GM19025 (cell line): ENCODE data around the gene MZB1.

ENCODE experiments used
- ATAC-seq: cut with Tn5 transposase; IDR thresholded peaks from one replicate; pipeline ENCODE4 v1.9.1; 2021; ENCODE audit warnings: mild to moderate bottlenecking, low read depth, moderate library complexity; ENCODE audit not compliant: unreplicated experiment

MZB1 gene, protein sequence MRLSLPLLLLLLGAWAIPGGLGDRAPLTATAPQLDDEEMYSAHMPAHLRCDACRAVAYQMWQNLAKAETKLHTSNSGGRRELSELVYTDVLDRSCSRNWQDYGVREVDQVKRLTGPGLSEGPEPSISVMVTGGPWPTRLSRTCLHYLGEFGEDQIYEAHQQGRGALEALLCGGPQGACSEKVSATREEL

DNA sequence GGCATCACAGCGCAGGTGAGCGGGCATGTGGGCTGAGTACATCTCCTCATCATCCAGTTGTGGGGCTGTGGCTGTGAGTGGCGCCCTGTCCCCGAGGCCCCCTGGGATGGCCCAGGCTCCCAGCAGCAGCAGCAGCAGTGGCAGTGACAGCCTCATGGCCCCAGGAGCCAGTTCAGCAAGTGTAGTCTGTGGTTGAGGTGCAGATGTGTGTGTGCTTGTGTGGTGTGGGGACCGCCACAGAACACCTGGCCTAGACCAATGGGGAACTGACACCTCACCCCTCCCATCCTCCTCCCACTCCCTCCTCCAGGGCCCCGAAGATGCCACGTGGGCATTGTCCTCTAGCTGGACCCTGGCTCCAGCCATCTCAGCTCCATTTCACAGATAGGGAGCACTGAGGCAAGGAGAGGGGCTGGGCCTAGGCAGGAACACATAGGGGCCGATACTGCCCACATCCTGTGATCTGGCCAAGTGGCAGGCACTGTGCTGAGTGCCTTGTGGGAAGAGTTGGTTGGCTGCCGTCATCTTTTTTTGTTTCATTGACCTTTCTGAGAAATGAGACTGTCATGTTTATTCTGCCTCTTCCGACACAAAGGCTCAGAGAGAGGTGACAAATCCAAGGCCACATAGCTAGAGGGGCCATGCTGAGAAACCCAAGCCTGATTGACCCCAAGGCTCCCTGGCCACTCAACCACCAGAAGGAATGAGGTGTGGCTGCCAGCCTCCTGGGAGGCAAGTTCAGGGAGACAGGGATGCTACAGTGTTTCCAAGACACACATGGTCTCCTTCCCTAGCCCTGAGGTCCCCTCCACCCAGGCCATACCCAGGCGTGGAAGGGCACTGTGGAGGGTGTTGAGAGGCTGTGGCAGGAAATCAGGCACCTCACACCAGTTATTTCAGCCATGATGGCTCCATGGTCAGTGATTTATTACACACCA lies at the start of gene MZB1:
Gene MZB1 (minus strand): TSS at position 213 of the 938 bp plus-strand sequence. CDS start 57 bp downstream, at position 156.
- peak; percentile 41 for ATAC-seq

DNA sequence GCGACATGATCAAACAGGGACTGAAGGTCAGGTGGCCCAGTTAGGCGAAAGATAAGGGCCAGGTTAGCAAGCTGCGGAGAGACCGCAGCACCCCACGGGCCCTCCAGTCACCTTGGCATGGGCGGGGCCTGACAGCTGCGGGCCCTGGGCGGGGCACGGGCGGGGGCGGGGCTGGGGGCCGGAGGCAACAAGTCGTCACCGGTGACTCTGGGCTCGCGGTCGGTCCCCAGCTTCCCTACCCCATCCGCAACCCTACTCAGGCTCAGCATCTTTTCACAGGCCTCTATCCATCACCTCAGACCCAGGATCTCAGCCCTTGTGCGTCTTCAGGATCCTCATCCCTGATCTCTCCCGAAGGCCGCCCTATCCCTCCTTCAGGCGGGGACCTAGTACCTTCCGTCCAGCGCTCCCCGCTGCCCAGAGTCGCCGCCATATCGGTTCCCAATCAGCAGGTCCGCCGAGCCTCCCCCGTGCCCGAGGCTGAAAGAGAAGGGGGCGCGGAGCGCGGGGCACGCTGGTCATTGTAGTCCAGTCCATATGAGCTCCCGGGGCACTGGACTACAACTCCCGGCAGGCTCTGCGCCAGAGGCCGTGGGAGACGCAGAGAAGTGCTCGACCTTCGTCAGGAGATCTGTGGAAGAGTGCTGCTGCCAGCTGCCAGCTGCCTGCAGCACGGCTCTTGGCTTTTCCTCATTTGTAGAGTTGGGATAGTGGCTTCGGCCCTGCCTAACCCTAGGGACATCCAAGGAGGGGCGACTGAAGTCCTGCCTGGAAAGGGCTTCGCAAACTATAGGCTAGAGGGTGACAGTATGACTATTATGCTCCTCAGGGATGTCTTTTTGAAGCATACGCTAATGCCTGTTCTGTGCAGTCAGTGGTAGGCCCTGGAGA lies 49.5 kb upstream of the MZB1 start, which contains the start of gene DNAJC18:
Gene DNAJC18 (minus strand): TSS at position 513 of the 891 bp plus-strand sequence. CDS start 80 bp downstream, at position 433.
- peak; percentile 71 for ATAC-seq

DNA sequence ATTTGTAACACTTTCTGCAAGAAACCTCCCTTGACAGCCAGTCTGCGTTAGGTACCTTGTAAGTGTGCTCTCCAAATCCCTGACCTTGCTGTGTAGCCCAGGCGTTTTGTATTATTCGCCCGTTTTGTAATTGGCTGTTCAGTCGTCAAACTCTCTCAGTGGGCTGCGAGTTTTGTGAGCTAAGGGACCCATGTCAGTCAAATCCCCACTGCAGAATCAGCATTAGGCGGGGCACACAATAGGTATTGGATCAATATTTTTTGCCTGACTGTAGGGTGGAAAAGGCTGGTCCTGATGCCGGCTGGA lies 48.9 kb upstream of the MZB1 start:
- ATAC-seq = no peak

DNA sequence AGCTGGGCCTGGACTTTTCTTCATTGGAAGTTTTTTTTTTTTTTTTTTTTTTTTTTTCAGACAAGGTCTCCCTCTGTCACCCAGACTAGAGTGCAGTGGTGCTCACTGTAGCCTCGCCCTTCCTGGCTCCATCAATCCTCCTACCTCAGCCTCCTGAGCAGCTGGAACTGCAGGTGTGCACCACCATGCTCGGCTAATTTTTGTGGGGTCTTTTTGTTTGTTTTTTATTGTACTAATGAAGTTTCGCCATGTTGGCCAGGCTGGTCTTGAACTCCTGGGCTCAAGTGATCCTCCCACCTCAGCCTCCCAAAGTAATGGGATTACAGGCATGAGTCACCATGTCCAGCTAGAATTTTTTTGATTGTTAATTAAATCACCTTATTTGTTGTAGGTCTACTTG lies 46.0 kb upstream of the MZB1 start:
- no peak for ATAC-seq

DNA sequence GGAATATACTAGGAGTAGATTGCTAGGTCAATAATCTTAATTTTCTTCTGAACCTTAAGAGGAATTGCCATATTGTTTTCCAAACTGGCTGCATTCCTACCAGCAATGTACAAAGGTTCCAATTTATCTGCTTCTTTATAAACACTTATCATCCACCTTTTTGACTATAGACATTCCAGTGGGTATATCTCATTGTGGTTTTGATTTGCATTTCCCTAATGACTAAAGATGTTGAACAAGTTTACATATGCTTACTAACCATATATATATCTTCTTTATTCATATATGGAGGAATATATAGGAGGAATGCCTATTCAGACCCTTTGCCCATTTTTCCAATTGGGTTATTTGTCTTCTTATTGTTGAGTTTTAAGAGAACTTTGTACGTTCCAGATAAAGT lies 42.0 kb upstream of the MZB1 start:
- ATAC-seq = no peak

DNA sequence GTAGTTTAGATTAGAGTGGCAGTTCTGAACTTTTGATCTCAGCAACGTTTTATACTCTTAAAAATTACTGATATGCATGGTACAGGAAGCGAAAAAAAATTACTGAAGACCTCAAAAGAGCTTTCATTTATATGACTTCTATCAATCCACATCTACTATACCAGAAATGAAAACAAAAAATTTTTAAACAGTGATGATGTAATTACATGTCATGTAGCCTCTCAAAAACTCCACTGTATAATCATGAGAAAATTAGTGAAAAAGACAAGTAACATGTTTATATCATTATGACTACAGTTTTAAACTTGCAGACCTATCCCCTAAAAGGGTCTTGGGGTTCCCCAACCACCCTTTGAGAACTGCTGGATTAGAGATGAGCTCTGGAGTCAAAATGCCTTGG lies 40.3 kb upstream of the MZB1 start:
- ATAC-seq = no peak

DNA sequence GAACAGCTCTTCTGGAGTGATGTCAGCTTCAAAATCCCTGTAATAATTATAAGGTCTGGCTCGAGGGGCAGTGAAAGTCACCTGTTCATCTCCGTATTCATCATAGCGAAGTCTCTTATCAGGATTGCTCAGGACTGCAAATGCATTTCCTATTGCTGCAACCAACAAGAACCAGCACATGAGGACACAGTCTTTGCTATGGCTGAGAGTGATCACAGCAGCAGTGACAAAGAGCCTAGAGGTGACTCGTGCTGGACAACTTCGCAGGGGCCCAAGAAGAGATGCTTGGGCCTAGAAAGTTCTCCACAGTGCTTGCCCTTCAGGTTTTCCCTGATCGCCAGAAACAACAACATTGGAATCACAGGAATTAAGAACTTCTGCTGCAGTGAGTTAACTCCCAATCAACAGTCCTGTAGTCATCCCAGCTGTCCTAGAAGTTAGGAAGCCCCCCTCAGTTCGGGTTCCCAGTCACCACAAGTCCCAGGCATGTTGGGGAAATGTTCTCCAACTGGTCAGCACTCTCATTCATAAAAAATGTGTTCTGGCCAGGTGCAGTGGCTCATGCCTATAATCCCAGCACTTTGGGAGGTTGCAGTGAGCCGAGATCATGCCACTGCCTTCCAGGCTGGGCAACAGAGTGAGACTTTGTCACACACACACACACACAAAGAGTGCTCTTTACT lies 36.6 kb upstream of the MZB1 start:
- no peak for ATAC-seq

DNA sequence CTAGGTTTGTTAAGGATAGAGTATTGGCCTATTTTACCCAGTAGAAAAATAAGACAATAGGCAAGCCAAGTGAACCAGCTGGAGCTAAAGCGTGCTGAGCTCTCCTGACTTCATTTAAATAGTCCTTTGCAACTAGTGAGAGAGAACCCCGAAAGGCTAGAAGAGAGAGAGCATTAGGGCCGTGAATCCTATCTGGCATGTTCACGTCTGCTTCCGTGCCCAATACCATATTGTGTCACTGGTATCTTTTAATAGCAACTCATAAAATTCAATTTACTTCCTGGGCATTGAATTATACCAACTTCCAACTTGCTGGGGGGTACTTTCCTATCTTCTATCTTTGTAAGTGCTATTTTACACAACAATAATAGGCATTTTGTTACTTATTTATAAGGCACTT lies 35.8 kb upstream of the MZB1 start:
- no peak for ATAC-seq

DNA sequence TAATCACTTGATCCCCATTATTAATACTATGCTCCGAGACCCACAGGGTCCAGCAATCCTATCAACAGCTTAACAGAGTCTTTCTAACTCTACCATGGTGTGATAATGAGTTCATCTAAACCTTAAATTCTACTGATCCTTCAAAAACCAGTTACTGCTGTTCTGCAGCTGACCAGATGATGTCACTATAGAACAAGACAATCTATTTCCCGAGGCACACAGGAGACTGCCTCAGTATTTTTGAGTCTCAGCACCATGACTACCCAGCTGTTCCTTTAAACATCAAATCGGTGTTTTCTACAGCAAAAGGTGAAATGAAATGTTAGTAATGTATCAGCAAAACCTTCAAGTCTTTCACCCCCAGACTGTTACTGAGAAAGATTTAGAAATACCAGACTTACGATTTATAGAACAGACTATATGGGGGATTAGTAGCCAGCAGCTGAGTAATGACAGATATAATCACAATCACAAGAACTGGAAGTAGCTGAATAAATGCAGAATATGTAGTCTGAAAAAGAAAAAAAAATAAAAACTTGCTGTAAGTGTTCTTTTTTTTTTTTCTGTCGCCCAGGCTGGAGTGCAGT lies 32.7 kb upstream of the MZB1 start:
- no peak for ATAC-seq

DNA sequence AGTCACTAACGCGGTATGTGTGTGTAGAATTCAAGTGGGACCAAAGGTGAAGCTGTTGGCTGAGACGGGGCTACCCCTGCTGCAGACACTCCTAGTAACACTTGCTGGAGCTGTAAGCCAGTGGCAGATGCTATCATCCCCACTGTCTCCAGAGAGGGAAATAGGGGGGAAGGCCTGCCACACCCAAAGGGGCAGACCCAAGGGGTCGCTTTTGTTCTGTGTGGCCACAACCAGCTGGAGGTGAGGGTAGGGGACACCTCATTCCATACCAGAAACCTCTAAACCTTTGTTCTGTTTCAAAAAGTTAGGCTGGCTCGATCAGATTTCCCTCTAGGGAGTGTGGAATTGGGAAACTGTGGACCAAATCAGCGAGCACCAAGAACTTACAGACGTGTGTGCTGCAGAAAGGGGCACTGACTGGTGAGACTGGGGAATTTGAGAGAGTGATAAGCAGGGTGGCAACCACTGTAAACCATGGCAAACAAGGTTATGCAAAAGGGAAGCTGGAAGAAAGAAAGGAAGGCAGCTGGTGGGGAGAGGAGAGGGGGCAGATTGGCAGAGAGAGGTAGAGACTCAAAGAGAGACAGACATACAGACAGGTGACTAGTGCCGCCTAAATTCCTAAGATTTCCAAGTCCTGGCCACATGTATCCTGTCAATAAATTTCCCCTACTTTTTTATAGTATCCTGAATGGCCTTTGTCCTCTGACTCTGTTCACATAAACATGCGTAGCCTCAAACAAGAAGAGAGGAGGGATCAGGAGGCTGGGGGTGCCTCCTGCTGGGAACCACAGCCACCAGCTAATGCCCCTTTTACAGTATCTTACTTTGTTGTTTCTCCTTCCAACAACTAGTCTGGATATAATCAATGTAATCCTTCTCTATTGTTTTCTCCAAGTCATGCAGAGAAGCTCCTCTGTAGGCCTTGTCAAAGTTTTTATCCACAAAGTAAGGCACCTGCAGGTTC lies 29.8 kb upstream of the MZB1 start:
- no peak for ATAC-seq

DNA sequence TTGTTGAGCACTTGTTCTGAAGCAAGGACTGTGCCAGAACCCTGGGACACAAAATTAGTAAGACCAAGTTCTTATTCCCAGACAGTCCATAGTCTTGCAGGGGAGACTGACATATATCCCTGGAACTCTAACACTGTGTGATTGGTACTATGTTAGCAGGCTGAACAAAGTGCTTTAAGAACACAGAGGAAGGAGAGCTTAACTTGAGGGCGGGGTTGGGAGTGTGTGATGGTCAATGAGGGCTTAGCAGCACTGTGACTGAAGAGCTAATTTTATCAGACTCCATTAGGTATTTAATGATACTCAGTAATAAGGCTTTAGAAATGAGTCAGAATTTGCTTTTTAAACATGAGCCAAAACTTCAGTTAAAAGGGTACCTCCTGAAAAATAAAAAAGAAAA lies 29.1 kb upstream of the MZB1 start:
- ATAC-seq = no peak

DNA sequence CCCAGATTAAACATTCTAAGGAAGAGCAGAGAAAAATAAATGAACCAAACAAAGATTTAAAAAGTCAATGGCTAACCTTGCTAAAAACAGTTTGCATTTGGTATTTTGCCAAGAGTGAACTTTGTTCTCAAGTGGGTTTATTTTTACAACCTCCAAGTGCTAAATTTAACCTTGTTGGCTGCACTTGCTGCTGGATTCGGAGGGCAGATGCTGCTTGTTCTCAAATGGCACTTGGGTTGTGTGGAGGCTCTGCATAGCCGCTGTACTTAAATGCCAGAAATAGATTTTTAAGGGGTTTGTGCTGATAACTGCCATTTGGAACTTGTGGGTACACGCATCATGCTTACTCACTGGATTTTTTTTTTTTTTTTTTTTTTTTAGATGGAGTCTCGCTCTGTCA lies 27.5 kb upstream of the MZB1 start:
- no peak for ATAC-seq

DNA sequence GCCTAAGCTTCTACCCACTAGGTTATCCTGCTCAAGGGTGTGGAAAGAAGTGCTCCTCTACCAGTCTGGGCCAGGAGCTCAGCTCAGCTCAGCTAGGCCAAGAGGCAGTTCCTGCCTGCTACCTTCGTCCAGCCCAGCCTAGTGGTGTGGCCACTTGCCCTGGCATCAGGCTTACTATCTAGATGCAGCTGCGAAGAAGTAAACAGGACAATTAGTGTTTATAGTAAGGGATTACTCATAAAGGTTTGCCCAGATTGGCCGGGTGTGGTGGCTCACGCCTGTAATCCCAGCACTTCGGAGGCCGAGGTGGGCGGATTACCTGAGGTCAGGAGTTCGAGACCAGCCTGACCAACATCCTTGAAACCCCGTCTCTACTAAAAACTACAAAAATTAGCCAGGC lies 26.9 kb upstream of the MZB1 start:
- ATAC-seq = no peak

DNA sequence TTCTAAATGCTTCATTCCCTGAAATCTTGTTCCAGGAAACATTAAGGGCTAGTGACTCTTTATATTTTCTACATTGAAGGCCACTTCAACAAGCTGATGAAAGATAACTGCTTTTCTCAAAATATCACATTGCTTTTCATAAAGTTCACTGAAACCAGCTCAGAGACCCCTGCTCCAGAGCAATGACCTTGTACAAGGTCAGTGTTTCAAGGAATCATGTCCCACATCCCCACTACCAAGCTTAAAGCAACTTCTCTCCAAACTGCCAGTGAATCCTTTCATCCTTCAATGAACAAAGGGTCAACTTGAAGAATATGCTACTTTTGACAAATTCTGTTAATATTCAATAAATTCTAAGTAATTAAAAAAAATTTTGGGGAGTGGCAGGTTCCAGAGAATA lies 26.2 kb upstream of the MZB1 start:
- no peak for ATAC-seq

DNA sequence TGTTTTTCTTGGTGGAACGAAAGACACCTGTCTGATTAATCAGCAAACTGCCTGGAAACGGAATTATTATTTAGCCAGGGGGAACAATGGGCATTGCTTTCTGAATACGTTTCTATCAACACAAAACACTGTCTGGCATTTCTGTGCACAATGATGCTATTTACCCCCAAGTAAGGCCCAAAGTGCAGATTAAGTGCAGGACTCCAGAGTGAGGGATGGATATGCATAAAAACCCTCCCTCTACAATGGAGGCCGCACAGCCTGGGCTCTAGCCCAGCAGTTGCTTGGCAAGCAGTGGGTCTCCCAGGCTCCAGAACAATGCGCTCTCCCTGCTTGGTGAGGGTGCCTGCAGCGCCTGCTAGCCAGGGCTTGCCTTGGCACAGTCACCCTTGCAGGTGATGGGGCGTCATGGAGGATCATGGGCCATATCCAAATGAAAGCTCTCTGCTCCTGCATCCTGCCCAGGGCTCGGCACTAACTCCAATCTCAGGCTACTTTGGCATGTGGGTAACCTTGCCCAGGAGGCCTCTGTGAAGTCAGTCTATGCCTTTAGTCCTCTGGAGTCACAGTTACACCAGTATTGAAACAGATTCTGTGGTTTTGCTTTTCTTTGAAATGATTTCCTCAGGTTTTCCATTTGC lies 25.6 kb upstream of the MZB1 start:
- ATAC-seq = no peak

DNA sequence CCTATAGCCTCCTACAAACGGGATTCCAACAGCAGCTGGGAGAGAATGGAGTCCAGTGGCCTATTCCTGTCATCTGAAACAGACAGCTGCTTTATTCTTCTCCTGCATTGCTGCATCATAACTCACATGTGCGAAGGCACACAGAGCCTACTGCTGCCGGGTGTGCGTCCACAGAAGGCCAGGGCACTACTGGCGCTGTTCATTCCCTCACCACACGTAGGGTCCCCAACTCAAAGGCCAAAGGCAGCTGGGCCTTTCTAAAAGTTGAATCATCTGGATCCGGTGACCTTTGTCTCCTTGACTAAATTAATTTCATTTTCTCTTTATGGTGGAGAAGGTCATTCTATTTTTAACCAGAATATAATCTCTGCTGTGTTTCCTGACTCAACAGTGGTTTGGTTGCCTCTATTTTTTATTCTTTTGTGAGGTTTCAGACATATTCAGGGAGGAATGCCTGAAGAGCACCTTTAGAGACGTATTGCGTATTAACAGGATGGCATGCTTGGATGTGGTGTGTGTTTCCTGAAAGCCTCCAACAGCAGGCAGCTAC lies 24.9 kb upstream of the MZB1 start:
- peak; percentile 7 for ATAC-seq

DNA sequence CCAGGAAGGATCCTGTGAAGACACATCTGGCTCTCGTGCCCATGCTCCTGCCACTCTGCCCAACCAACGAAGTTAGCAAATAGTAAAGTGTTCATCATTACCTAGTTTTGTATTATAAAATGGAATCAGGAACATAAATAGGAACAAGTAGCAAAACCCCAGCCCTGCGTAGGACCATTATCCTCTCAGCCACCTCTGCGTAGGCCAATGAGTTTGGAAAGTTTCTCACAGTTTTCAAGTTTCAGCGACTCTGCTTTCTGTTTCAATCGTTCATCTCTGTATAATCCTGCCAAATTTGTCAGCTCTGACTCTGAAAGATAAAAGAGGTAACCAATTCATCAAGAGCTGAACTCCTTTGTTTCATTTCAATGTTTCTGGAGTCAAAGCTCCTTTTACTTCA lies 24.2 kb upstream of the MZB1 start:
- peak; percentile 59 for ATAC-seq

DNA sequence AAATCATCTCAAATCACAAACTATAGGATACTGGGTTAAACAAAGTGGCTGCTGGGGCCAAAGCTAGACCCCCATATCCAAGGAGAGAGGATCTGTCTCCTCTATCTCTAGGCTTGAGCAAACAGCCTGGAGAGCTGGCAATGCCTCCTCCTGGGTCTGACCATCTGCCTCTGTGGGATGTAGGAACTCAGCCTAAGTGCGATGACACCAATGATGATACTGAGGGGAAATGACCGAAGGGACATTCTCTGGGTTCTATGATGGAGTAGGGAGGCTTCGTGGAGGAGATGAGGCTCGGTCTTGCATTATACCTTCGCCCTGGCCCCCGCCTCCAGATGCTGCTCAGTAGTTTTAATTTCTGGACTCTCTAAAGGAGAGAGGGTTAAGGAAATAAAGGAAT lies 23.4 kb upstream of the MZB1 start:
- ATAC-seq = no peak
